Stimulated activated CD4-positive, alpha-beta T cell treated with anti-CD3 and anti-CD28 coated beads, Interleukin-4, amount 100 ng/mL, for 4 hours (primary cell): ENCODE measurements around the gene BBS9.

Experiments
- DNase-seq, 2 experiments: peaks; one replicate each; pipeline ENCODE4 v3.0.0-alpha.2; 2020

Gene BBS9

DNA sequence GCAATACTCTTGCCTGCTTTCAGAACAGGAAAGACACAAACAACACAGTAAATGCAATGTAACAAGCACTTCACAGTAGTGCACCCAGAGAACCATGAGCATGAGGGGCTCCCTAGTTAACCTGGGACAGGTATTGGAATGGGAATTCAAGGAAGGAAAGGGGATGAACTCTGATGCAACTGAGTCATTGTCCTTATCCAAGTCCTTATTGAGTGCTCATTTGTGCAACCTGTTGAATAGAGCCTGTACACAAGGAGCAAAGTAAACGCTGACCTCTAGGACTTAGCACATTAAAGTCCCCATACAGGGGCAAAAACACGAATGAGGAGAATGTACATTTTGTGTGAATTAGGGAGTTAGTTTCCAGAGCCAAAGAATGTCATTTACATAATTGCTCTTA is 499.5 kb downstream of the BBS9 start:
- DNase-seq: no peak

DNA sequence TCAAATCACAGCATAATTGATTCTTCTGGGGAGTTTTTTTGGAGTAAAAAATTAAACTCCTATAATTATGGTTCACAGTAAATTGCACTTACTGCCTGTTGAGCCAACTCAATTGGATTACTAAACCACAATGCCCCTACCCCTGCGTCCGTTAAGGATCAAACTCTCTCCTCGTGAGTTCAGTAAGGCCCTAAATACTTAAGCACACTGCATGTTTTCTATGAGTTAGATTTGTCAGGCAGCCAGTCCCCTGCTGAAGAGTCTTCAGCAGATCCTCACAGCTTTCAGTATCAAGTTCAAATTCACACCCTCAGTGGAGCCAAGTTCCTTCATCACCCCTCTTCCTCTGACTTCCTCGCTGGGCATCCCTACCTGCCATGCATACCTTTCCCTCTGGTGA is 501.0 kb downstream of the BBS9 start:
- no peak for DNase-seq

DNA sequence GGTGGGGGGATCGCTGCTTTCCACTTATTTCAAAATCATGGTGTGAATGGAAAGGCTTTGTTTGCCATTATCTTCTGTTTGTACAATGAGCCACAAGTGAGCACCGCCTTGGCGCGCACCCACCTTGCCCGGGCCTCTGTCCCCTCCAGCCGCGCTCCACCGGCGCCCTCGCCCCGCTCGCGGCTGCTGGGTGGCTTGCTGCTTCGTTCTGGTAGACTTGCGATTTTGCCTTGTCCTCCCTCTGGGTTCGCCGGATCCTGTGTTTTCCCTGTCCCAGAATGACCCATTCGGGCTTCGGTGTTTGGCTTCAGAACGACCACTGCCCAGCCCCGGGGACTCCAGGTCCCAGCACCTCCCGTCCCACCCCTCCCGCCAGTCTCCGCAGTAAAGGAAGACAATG is 503.0 kb downstream of the BBS9 start:
- no peak for DNase-seq

DNA sequence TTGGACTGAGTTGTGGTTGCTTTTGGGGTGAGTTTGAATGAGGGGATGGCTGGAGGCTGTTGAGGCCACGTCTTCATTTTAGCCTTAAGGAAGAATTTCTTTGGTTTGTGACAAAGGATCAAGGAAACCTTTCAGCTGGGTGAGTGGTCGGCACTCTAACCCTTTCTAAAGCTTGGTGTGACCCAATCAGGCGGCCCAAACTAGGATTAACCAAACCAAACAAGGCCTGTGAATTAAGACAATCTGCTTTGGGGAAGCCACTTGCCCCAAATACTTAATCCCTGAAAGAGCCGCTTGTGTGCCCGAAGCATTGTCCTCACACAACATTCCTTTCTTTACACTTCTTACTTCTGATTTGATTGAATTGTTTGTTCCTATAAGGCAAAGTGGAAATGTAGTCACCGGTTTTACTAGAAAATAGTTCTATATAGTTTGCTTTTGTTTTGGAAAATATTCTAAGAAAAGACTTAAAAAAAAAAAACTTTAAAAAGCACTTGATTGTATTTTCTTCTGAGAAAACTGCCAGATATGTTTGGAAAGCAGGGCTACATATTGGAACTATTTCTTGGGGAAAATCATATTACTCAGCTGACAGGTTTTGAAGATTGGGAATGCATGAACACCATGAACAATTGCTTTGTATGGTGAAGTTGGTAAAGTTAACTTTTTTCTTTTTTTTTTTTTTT is 503.6 kb downstream of the BBS9 start:
- DNase-seq: no peak

DNA sequence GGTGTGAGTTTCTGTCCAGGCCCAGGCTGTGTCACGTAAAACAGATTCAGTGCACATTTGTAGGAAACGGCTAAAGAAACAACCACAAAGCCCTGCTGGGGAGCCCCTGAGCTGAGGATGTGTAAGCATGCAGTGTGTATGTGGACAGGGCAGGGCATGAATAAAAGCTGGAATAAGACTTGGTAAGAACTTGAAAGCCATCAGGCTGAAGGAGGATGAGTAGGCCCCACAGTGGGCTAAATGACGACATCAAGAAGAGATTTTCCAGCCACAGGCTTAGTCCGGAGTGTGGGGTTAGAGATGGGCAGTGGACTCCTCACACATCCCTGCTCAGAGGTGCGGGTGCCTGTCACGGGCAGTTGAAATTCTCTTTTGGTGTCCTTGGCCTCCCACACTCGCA is 505.2 kb downstream of the BBS9 start:
- DNase-seq: no peak

DNA sequence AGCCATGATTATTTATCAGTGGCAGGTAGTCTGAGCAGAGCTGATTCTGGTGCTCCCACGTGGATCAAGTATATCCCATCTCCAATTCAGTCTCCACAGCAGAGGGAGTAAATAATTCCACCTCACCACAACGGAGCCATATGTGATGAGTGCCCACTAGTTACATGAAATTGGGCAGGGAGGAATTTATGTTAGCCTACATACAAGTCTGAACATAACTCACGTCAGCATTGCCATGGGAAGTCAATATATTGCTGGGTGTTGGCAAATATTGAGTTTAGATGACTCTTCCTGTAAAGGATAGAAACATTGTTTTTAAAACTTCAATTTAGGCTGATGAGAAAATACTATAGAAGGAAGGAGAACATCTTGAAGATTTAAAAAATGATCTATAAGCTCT is 507.0 kb downstream of the BBS9 start:
- no peak for DNase-seq

DNA sequence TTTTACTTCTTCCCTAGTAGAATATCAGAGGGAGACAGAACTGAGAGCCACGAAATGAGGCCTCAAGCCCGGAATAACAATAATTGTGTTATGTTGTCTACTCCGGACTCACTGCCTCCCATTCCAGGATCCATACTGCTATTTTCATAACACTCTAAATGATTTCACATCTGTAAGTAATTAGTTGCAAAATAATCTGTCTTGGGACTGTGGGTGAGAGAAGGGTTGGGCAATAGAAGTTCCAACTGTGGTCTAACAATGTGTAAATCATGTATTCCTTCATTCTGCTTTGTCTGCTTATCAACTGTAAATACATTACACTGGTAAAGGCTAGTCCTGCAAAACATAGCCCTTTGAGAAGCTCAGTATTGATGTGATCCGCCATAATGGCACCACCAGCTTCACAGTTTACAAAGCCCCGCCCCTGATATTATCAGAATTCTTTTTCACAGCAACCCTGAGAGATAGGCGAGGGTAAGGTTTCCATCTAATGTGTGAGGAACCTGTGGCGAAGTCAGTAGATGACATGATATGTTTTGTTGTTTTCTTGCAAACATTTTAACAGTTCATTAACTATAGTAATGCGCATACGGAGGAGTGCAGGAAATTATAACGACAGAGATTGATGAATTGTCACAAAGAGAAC is 510.3 kb downstream of the BBS9 start:
- DNase-seq: no peak

DNA sequence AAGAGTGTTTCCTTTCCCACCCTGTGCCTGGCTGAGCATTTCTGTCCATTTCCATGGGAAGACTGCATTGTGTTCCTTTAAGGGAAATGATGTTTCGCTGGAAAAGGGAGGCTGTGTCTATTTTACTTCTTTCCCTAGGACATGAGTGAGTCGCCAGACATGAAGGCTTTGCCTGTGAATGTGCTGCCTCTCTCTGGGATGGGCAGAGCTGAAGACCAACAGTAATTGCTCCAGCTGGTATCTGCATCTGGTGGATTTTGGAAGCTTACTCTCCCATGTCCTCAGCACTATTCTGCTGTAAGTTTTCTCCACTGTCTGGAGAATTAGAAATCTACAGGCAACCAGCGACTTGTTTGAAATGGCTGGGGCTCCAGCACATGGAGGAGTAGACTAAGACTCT is 511.4 kb downstream of the BBS9 start:
- DNase-seq: no peak

DNA sequence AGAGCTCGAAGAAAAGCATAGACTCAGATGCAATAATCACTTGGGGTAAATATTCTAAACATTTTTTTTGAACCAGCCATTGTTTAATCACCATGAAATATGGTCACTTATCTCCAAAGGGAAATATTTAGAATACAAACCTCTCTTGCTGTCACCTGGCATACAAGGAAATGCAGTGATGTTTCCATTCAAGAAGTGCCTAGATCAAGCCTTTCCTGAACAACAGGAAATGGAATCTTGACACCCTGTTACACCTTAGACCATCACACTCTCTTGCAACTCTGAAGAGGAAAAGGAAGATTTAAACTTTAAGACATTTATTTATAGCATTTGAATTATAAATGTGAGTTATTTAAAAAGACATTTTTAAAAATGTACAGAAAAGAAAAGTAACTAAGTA is 512.9 kb downstream of the BBS9 start:
- DNase-seq: no peak

DNA sequence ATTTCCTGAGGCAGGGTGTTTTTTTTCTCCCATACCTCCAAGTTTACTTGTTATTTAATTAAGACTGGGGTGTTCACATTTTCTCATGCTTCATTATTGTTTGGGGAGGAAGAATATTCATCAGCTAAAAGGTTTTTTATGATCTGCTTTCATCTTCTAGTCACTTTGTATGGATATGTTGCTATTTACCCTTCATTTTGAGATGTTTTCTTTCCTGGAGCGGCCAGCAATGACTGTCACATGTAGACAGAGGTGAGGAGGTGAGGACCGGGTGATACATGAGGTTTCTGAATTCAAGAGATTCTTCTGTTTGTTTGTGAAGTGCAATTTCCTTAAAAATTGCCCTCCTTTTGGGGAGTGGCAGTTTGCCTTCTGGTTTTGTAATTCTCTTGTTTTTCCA is 514.2 kb downstream of the BBS9 start:
- no peak for DNase-seq

DNA sequence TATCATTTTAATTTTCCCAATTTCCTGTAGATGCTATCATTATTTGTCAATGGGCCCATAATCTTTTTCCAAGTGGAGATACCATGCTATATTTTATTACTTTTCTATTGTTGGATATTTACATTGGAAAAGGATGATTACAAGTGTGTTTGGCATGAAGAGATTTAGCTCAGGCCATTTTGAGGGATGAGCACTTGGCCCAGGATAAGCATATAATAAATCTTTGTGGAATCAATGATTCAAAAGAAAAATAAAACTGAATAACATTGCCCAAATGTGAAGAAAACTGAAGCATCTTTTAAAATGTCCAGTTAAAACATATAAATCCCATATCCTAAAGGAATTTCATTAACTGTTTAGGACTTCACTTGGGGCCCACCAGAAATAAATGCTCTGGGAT is 515.1 kb downstream of the BBS9 start:
- no peak for DNase-seq

DNA sequence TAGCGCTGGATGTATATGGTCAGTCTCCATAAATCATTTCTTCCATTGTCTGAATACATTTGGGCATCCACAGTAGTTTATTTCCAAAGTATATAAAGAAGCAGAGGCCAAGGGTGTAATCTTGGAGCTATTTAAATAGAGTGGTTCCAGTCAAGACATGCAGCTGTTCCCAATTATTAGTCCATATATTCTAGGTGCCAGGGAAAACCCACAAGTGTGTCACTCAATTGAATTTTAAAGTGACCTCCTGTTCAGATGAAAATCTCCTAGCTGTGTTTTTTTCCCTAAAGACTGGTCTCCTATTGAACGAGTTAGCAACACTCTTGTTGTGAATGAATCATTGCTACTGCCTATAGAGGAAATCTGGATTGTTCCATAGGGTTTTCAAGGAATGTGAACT is 515.7 kb downstream of the BBS9 start:
- DNase-seq: no peak

DNA sequence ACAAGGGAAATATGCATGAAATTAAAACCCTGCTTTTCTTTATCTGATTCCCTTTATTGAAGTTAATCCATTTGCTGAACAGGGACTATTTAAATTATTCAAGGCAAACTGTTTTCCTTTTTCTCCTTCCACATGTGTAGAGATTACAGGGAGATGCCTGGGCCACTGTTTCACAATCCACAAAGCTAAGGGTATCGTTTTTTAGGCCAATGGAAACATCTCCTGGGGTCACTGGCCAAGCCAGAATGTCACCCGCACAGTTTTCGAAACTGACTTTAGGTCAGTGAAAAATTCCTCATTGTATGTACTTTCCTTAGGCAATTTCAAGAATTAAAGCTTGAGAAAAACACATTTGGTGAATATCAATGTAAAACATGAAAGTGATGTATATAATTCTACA is 516.8 kb downstream of the BBS9 start:
- DNase-seq: no peak

DNA sequence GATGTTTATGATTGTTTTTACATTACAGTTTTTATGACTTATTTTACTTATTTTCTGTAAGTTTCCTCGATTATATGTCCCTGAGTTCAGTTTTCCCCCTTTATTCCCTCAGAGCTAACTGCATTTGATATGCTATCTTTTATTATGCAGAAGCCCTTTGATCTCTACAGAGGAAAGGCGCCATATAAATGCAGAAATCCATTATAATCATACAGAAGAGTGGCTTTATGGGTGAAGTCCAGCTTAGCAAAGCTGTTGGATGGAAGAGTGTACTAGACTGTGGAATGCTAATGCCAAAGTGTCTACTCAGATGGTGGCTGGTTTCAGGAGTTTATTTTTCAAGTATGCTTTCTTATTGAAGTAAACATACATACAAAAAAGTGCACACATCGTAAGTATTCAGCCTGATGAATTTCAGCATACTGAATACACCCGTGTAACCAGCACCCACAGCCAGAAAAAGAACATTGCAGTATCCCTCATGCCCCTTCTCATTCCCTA is 517.6 kb downstream of the BBS9 start:
- DNase-seq: no peak

DNA sequence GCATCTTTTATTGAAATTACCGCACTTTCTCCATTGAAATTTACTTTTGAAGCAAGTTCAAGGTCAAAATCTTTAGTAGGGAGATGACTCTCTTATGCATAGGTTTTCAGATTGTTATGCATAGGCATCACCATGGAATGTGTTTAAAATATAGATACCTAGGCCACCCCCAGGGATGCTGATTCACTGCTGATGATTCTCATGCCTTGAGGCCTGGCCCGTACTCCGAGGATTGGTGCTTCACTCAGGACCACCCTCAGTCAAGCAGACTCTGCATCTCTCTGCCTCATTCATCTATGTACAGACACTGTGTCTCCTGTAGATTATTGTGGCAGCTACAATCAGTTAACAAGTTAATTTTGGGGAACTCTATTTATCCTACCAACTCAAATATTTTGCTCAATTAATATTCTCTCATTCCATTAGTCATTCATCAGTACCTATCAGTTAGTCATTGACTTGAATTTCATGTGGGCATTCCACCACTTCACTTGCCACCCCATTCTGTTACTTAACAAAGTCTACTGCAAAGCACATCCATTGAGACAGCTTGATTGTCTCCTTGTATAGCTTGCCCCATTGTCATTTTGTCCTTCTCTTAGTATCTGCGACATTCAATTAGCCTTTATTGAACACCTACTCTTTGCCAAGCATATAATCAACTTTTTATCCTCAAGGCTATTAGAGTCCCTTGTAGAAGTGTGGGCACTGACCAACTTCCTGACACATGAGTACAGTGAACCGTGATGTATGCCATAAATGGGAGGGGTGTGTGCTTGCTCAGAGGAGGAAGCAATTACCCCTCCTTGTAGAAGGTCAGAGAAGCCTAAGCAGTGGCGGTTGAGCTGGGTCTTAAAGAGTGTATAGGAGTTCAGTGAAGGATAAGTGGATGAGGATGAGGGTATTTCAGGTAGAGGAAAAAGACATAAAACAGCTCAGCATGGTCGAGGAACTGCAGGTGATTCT is 520.4 kb downstream of the BBS9 start:
- DNase-seq: no peak

DNA sequence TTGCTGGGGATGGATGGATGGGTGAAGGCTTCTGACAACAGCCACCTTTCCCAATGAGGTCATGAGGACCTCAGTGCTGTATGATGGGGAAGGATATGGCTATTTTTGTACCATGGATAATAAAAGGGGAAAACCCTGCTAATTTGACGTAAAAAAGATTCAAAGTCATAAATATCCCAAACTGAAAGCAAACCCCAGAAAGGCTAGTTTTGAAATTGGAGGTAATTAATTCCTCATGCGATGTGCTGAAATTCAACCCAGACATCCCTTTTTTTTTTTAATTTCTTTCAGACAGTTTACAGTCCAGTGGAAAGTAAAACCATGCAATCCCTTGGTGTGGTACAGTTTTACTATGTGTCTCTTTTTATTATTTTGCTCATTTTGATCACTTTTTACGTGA is 521.5 kb downstream of the BBS9 start:
- no peak for DNase-seq

DNA sequence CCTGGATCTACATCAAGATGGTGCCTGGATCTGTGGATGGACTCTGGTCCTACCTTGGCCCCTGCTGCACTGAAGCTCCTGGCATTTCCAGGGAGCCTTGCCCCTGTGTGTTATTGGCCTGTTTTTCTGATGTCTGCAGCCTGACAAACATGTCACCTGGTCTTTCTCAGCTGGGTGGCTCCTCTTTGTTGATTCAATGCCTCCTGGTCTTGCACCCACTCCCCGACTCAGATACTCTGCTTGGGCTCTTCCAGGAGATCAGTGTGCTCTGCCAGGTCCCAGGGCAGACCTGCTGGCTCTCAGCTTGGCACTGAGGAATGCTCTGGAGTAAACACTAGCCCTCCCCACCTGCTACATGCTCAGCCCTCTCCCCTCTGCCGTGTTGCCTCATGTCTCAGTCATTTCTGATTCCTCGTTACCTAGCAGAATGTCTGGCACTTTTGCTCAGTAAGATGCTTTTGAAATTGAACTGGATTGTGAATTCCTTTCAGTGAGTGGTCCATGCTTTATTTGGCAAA is 522.7 kb downstream of the BBS9 start:
- DNase-seq: no peak

DNA sequence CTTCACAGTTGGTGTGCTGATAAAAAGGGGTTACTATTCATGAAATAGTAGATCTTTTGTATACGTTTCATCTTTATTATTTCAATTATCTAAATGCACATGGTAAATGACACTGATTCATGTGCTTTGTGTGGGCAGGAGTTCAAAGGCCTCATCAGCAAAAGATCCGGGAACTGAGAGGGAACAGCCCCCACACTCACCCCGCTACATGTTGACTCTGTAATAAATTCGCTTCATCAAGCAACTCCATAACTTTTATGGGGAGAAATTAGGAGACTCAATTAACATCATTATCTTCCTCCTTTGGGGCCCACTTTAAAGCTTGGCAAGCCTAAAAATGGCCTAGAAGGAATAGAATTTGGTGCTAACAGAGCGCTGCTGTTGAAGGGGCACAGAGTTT is 525.3 kb downstream of the BBS9 start:
- DNase-seq: no peak
